Right lobe of liver (tissue), 6 donors: ENCODE data around the gene FRMD4A. TPM values are rescaled to one million over a fixed set of nuclear protein-coding genes. Genes with fewer than 3 reads are reported as not detected.

Experiments used
- ATAC-seq, 4 donors: fragments of 200-7000 bp; cut with Tn5 transposase; one replicate each; pipeline ENCODE4 v1.9.1; 2020; ENCODE audit warnings: mild to moderate bottlenecking in 4 of 4, moderate library complexity in 4 of 4
- DNase-seq, 3 donors: peaks; one replicate each; pipeline ENCODE4 v3.0.0-alpha.2; 2020
- H3K27ac ChIP-seq, 3 donors: fragments of 200-600 bp; one replicate each; pipeline ENCODE4 v1.8.0; 2022
- H3K27me3 ChIP-seq, 2 donors: fragments of 200-600 bp; one replicate each; pipeline ENCODE4 v1.8.0; 2022
- H3K36me3 ChIP-seq, 4 donors: fragments of 200-600 bp; sonication (generic) in 1 of 4; one replicate each; pipeline versions ENCODE4 v1.5.1 to v1.8.0; 2017 to 2022; ENCODE audit warnings: control low read depth in 1 of 4
- H3K4me1 ChIP-seq, 4 donors: fragments of 200-600 bp; sonication (generic) in 1 of 4; one replicate each; pipeline versions ENCODE4 v1.5.1 to v1.8.0; 2017 to 2022; ENCODE audit warnings: control low read depth in 1 of 4
- H3K4me3 ChIP-seq, 3 donors: fragments of 200-600 bp; one replicate each; pipeline ENCODE4 v1.8.0; 2022
- H3K9me3 ChIP-seq, 4 donors: fragments of 200-600 bp; sonication (generic) in 1 of 4; one replicate each; pipeline versions ENCODE4 v1.5.1 to v1.8.0; 2017 to 2022; ENCODE audit warnings: control low read depth in 1 of 4
- CTCF ChIP-seq, 4 donors: fragments of 200-600 bp in 3 of 4; fragments of 450-650 bp in 1 of 4; IDR thresholded peaks; one replicate each; pipeline versions ENCODE4 v1.5.1 to v1.8.0; 2016 to 2022; ENCODE audit warnings: antibody characterized with exemption in 4 of 4, mild to moderate bottlenecking in 2 of 4
- POLR2A ChIP-seq: fragments of 450-650 bp; IDR thresholded peaks from one replicate; pipeline ENCODE4 v1.6.1; 2017; ENCODE audit warnings: antibody characterized with exemption, mild to moderate bottlenecking
- WGBS: methylation state at CpG from one replicate; pipeline ENCODE4 v1.1.6; 2018; ENCODE audit warnings: low coverage, low lambda C conversion rate; ENCODE audit not compliant: insufficient coverage; ENCODE audit errors: missing lambda C conversion rate; 5-methylcytosine and 5-hydroxymethylcytosine counted together
- intact Hi-C, 2 donors: fragments of 100-400 bp; cut with DNase I; formaldehyde crosslinking; loops; one replicate each; pipeline versions ENCODE4 v1.11.2 to v1.14.1; 2022
- total RNA-seq, 6 experiments: library from RNA; depleted of rRNA in 2 of 6; stranded (reverse); fragments of >200 nt in 2 of 6; fragmentation: NEBNext Ultra II Directional in 3 of 6; extraction: Animal tissue kit (Norgen Biotek cat#: 25700) in 3 of 6; gene quantifications; one replicate each; pipeline versions ENCODE4 v1.1.0 to v1.2.4, GENCODE V29; 2016 to 2023
- donor health status: DM: no; HTN: yes; CAD: no.
- donor health status: DM: no; HTN: no; CAD: no.
- donor health status: DM: no; HTN: no; CAD: no.
- donor health status: DM: no; HTN: yes; CAD: no.
- donor health status: DM: no; HTN: yes; CAD: no.

The FRMD4A gene
- total RNA-seq, 6 experiments from 2014 or later = 8.4 to 22.8 (median 13.3) TPM

- Histone ChIP-seq H3K36me3 (no peaks in the 10 kb centered on the region), H3K4me3 (no peak overlapping the region), H3K27me3 (no peaks in the 10 kb centered on the region), H3K9me3 (no peaks in the 10 kb centered on the region), H3K27ac (no peak overlapping the region), H3K4me1 (no peaks in the 10 kb centered on the region)
- ATAC-seq (peak in 1 of 4 donors; percentile 27), DNase-seq (no peak)
- intact Hi-C loops = no loop called here
- WGBS = 17% methylated on average over 3 of the region's 3 CpGs
- TF ChIP-seq POLR2A = no peak
- TF ChIP-seq CTCF (IDR thresholded peaks at IDR 0.05) = no peak
Measured at GRCh38 chr10:13842117-13842516, 488.6 kb downstream of the FRMD4A start.

GRCh38 chr10:13840036-13840435 is 490.7 kb downstream of the FRMD4A start:
- intact Hi-C loops = no loop called here
- Histone ChIP-seq H3K36me3 (no peaks in the 10 kb centered on the region), H3K27me3 (no peaks in the 10 kb centered on the region), H3K4me3 (no peak overlapping the region), H3K4me1 (no peaks in the 10 kb centered on the region), H3K9me3 (no peaks in the 10 kb centered on the region), H3K27ac (no peak overlapping the region)
- TF ChIP-seq CTCF (IDR thresholded peaks at IDR 0.05) (no peak), POLR2A (no peak)
- WGBS = 67% methylated on average over 3 of the region's 3 CpGs
- DNase-seq (no peak), ATAC-seq (no peak)

- H3K9me3 ChIP-seq = no peaks in the 10 kb centered on the region
- WGBS = 82% methylated on average over 3 of the region's 9 CpGs
- intact Hi-C loops = no loop called here
- H3K27ac ChIP-seq = no peak overlapping the region
- no peak for DNase-seq
- no peaks in the 10 kb centered on the region for H3K4me1 ChIP-seq
- TF ChIP-seq POLR2A (no peak), CTCF (IDR thresholded peaks at IDR 0.05) (no peak)
- no peaks in the 10 kb centered on the region for H3K36me3 ChIP-seq
- no peak overlapping the region for H3K4me3 ChIP-seq
- H3K27me3 ChIP-seq = no peaks in the 10 kb centered on the region
- peak in 2 of 4 donors; percentile 23 to 29 for ATAC-seq
Measured at GRCh38 chr10:13839430-13839990, 491.2 kb downstream of the FRMD4A start.

GRCh38 chr10:13839030-13839429 is 491.7 kb downstream of the FRMD4A start:
- H3K27ac ChIP-seq = no peak overlapping the region

More at GRCh38 chr10:13839030-13839429, 491.7 kb downstream of the FRMD4A start:
- ATAC-seq (no peak), DNase-seq (no peak)
- Histone ChIP-seq H3K4me1 (no peaks in the 10 kb centered on the region), H3K4me3 (no peak overlapping the region), H3K36me3 (no peaks in the 10 kb centered on the region), H3K27me3 (no peaks in the 10 kb centered on the region), H3K9me3 (no peaks in the 10 kb centered on the region)
- no peak for TF ChIP-seq POLR2A
- no peak for TF ChIP-seq CTCF (IDR thresholded peaks at IDR 0.05)
- intact Hi-C loops = no loop called here
